Activated naive CD8-positive, alpha-beta T cell (primary cell): ENCODE data around the gene NID1.

ENCODE experiments used
- H3K27ac Mint-ChIP-seq: one replicate; pipeline ENCODE4 v1.8.0; 2021; ENCODE audit warnings: mixed read lengths
- H3K27me3 Mint-ChIP-seq: one replicate; pipeline ENCODE4 v1.8.0; 2021; ENCODE audit warnings: mixed read lengths
- H3K36me3 Mint-ChIP-seq: one replicate; pipeline ENCODE4 v1.8.0; 2021; ENCODE audit warnings: mixed read lengths
- H3K4me1 Mint-ChIP-seq: one replicate; pipeline ENCODE4 v1.8.0; 2021; ENCODE audit warnings: low read depth, mixed read lengths
- H3K4me3 Mint-ChIP-seq: one replicate; pipeline ENCODE4 v1.8.0; 2021; ENCODE audit warnings: mild to moderate bottlenecking, mixed read lengths
- H3K9me3 Mint-ChIP-seq: one replicate; pipeline ENCODE4 v1.8.0; 2021; ENCODE audit warnings: low read depth, mixed read lengths

The NID1 gene

GRCh38 chr1:235945775-235946570 is 118.9 kb downstream of the NID1 start:
- Mint-ChIP-seq H3K27ac (peak overlapping the region; percentile 31), H3K9me3 (no peaks in the 10 kb centered on the region), H3K4me3 (no peak overlapping the region), H3K36me3 (no peaks in the 10 kb centered on the region), H3K27me3 (no peaks in the 10 kb centered on the region), H3K4me1 (peaks cover 12% of the 10 kb centered on the region)

- Mint-ChIP-seq H3K36me3 (no peaks in the 10 kb centered on the region), H3K4me3 (no peak overlapping the region), H3K27me3 (no peaks in the 10 kb centered on the region), H3K4me1 (peaks cover 19% of the 10 kb centered on the region), H3K27ac (no peak overlapping the region), H3K9me3 (no peaks in the 10 kb centered on the region)
Measured at GRCh38 chr1:235943581-235944114, 121.2 kb downstream of the NID1 start.

GRCh38 chr1:235942979-235943575 is 121.8 kb downstream of the NID1 start:
- no peak overlapping the region for H3K27ac Mint-ChIP-seq
- no peaks in the 10 kb centered on the region for H3K9me3 Mint-ChIP-seq
- H3K36me3 Mint-ChIP-seq, result no peaks in the 10 kb centered on the region
- H3K27me3 Mint-ChIP-seq, result no peaks in the 10 kb centered on the region
- peaks cover 22% of the 10 kb centered on the region for H3K4me1 Mint-ChIP-seq
- H3K4me3 Mint-ChIP-seq, result no peak overlapping the region

GRCh38 chr1:235942625-235942934 is 122.3 kb downstream of the NID1 start:
- Mint-ChIP-seq H3K4me3 (no peak overlapping the region), H3K4me1 (peaks cover 22% of the 10 kb centered on the region), H3K36me3 (no peaks in the 10 kb centered on the region), H3K27ac (no peak overlapping the region), H3K27me3 (no peaks in the 10 kb centered on the region), H3K9me3 (no peaks in the 10 kb centered on the region)

GRCh38 chr1:235941876-235942624 is 122.8 kb downstream of the NID1 start:
- no peaks in the 10 kb centered on the region for H3K9me3 Mint-ChIP-seq
- peaks cover 28% of the 10 kb centered on the region for H3K4me1 Mint-ChIP-seq
- no peaks in the 10 kb centered on the region for H3K27me3 Mint-ChIP-seq
- no peak overlapping the region for H3K27ac Mint-ChIP-seq
- H3K36me3 Mint-ChIP-seq, result no peaks in the 10 kb centered on the region
- H3K4me3 Mint-ChIP-seq, result no peak overlapping the region

- Mint-ChIP-seq H3K27me3 (no peaks in the 10 kb centered on the region), H3K27ac (no peak overlapping the region), H3K36me3 (no peaks in the 10 kb centered on the region), H3K9me3 (no peaks in the 10 kb centered on the region), H3K4me1 (peaks cover 28% of the 10 kb centered on the region), H3K4me3 (no peak overlapping the region)
Measured at GRCh38 chr1:235940285-235940684, 124.6 kb downstream of the NID1 start.

- Mint-ChIP-seq H3K27me3 (no peaks in the 10 kb centered on the region), H3K4me3 (no peak overlapping the region), H3K9me3 (no peaks in the 10 kb centered on the region), H3K4me1 (peaks cover 28% of the 10 kb centered on the region), H3K27ac (peak overlapping the region; percentile 12), H3K36me3 (no peaks in the 10 kb centered on the region)
Measured at GRCh38 chr1:235939480-235939775, 125.5 kb downstream of the NID1 start.

- no peaks in the 10 kb centered on the region for H3K9me3 Mint-ChIP-seq
- H3K4me3 Mint-ChIP-seq, result no peak overlapping the region
- no peaks in the 10 kb centered on the region for H3K36me3 Mint-ChIP-seq
- H3K4me1 Mint-ChIP-seq, result peaks cover 28% of the 10 kb centered on the region
- H3K27me3 Mint-ChIP-seq, result no peaks in the 10 kb centered on the region
- peak overlapping the region; percentile 12 for H3K27ac Mint-ChIP-seq
Measured at GRCh38 chr1:235938709-235939479, 126.0 kb downstream of the NID1 start.

GRCh38 chr1:235937123-235937522 is 127.8 kb downstream of the NID1 start:
- H3K4me1 Mint-ChIP-seq, result peaks cover 34% of the 10 kb centered on the region
- H3K27ac Mint-ChIP-seq, result peak overlapping the region; percentile 67
- H3K9me3 Mint-ChIP-seq, result no peaks in the 10 kb centered on the region
- peak overlapping the region; percentile 18 for H3K4me3 Mint-ChIP-seq
- no peaks in the 10 kb centered on the region for H3K27me3 Mint-ChIP-seq
- no peaks in the 10 kb centered on the region for H3K36me3 Mint-ChIP-seq

GRCh38 chr1:235935235-235936225 is 129.4 kb downstream of the NID1 start:
- peaks cover 40% of the 10 kb centered on the region for H3K4me1 Mint-ChIP-seq
- no peaks in the 10 kb centered on the region for H3K9me3 Mint-ChIP-seq
- no peaks in the 10 kb centered on the region for H3K27me3 Mint-ChIP-seq
- no peak overlapping the region for H3K4me3 Mint-ChIP-seq
- peaks cover 2% of the 10 kb centered on the region for H3K36me3 Mint-ChIP-seq
- H3K27ac Mint-ChIP-seq, result no peak overlapping the region

GRCh38 chr1:235933766-235934116 is 131.1 kb downstream of the NID1 start:
- no peaks in the 10 kb centered on the region for H3K9me3 Mint-ChIP-seq
- H3K4me1 Mint-ChIP-seq, result peaks cover 30% of the 10 kb centered on the region
- H3K36me3 Mint-ChIP-seq, result peaks cover 2% of the 10 kb centered on the region
- no peaks in the 10 kb centered on the region for H3K27me3 Mint-ChIP-seq
- H3K27ac Mint-ChIP-seq, result no peak overlapping the region
- H3K4me3 Mint-ChIP-seq, result no peak overlapping the region

- H3K36me3 Mint-ChIP-seq, result peaks cover 2% of the 10 kb centered on the region
- H3K27ac Mint-ChIP-seq, result no peak overlapping the region
- peaks cover 25% of the 10 kb centered on the region for H3K4me1 Mint-ChIP-seq
- no peaks in the 10 kb centered on the region for H3K27me3 Mint-ChIP-seq
- H3K9me3 Mint-ChIP-seq, result no peaks in the 10 kb centered on the region
- no peak overlapping the region for H3K4me3 Mint-ChIP-seq
Measured at GRCh38 chr1:235933017-235933765, 131.7 kb downstream of the NID1 start.

- Mint-ChIP-seq H3K27ac (no peak overlapping the region), H3K4me1 (peaks cover 20% of the 10 kb centered on the region), H3K9me3 (no peaks in the 10 kb centered on the region), H3K27me3 (no peaks in the 10 kb centered on the region), H3K36me3 (peaks cover 2% of the 10 kb centered on the region), H3K4me3 (no peak overlapping the region)
Measured at GRCh38 chr1:235932090-235932510, 132.8 kb downstream of the NID1 start.
